B cell (primary cell): ENCODE measurements around the gene SMAD7. TPM values are rescaled to one million over a fixed set of nuclear protein-coding genes. Genes with fewer than 3 reads are reported as not detected.

Experiments used
- ATAC-seq: fragments of 200-7000 bp; cut with Tn5 transposase; one replicate; pipeline ENCODE4 v1.10.0; 2021; ENCODE audit warnings: low read depth, mild to moderate bottlenecking, moderate number of reproducible peaks, moderate library complexity
- CTCF ChIA-PET: fragments of 350-600 bp; sonication (Branson Sonifier 250); formaldehyde crosslinking; loops from one replicate; lab custom pipeline; 2021; ENCODE audit warnings: antibody characterized with exemption, inconsistent platforms; lab: Charles Lee
- POLR2A ChIA-PET: fragments of 350-600 bp; sonication (Branson Sonifier 250); formaldehyde crosslinking; loops from one replicate; lab custom pipeline; 2021; ENCODE audit warnings: antibody characterized with exemption; lab: Charles Lee
- DNase-seq: peaks from one replicate; pipeline ENCODE4 v3.0.0; 2013
- H2AFZ ChIP-seq: 2 replicates; pipeline ENCODE4 v1.6.1; 2012; ENCODE audit warnings: mild to moderate bottlenecking, low read depth, low read length; ENCODE audit not compliant: insufficient read depth, poor library complexity, severe bottlenecking
- H3K27ac ChIP-seq, 2 donors: 1 replicate in 1 of 2; 2 replicates in 1 of 2; pipeline ENCODE4 v1.5.1; 2012 to 2013; ENCODE audit warnings: low read length in 2 of 2, mild to moderate bottlenecking in 2 of 2, moderate library complexity in 1 of 2
- H3K27me3 ChIP-seq, 4 experiments: fragments of 200-600 bp in 1 of 4; sonication (generic) in 1 of 4; replicated peaks in 1 of 4; 1 replicate in 2 of 4; 2 replicates in 2 of 4; pipeline versions ENCODE4 v1.6.1 to v1.7.0; 2013 to 2016; ENCODE audit warnings: low read length in 3 of 4, mild to moderate bottlenecking in 2 of 4, mixed read lengths in 1 of 4, moderate library complexity in 1 of 4; ENCODE audit not compliant: insufficient read depth in 4 of 4, control insufficient read depth in 3 of 4; ENCODE audit errors: control extremely low read depth in 1 of 4
- H3K36me3 ChIP-seq, 2 experiments: replicated peaks in 1 of 2; 1 replicate in 1 of 2; 2 replicates in 1 of 2; pipeline versions ENCODE4 v1.6.1 to v1.7.1; 2013; ENCODE audit warnings: low read length in 1 of 2; ENCODE audit not compliant: insufficient read depth in 2 of 2, control insufficient read depth in 1 of 2; ENCODE audit errors: control extremely low read depth in 1 of 2, extremely low read depth in 1 of 2
- H3K4me1 ChIP-seq, 2 donors: fragments of 200-600 bp in 1 of 2; sonication (generic) in 1 of 2; 1 replicate in 1 of 2; 2 replicates in 1 of 2; pipeline versions ENCODE4 v1.5.1 to v1.6.1; 2013 to 2017; ENCODE audit warnings: low read length in 2 of 2; ENCODE audit not compliant: control insufficient read depth in 2 of 2, insufficient read depth in 2 of 2
- H3K4me2 ChIP-seq: replicated peaks from 2 replicates; pipeline ENCODE3; 2012; ENCODE audit warnings: mild to moderate bottlenecking, low read depth, low read length; ENCODE audit not compliant: poor library complexity, severe bottlenecking
- H3K4me3 ChIP-seq, 5 experiments: fragments of 200-600 bp in 1 of 5; sonication (generic) in 1 of 5; 1 replicate in 3 of 5; 2 replicates in 2 of 5; pipeline versions ENCODE4 v1.5.1 to v1.7.0; 2011 to 2016; ENCODE audit warnings: low read length in 4 of 5, mild to moderate bottlenecking in 4 of 5, low read depth in 2 of 5, control low read depth in 1 of 5, moderate library complexity in 1 of 5; ENCODE audit not compliant: insufficient read depth in 1 of 5; ENCODE audit errors: control extremely low read depth in 1 of 5, extremely low read depth in 1 of 5
- H3K79me2 ChIP-seq: fragments of 200-600 bp; sonication (generic); one replicate; pipeline ENCODE4 v1.6.0; 2016; ENCODE audit warnings: low read length; ENCODE audit not compliant: control insufficient read depth, insufficient read depth
- H3K9ac ChIP-seq: fragments of 200-600 bp; sonication (generic); 2 replicates; pipeline ENCODE4 v1.6.1; 2017; ENCODE audit warnings: mild to moderate bottlenecking, low read length, moderate library complexity
- H3K9me3 ChIP-seq, 3 donors: one replicate each; pipeline versions ENCODE4 v1.6.1 to v1.7.1; 2013; ENCODE audit warnings: low read length in 2 of 3; ENCODE audit not compliant: control insufficient read depth in 2 of 3, insufficient read depth in 1 of 3; ENCODE audit errors: control extremely low read depth in 1 of 3
- H4K20me1 ChIP-seq: 2 replicates; pipeline ENCODE4 v1.6.0; 2012; ENCODE audit warnings: mild to moderate bottlenecking, low read length; ENCODE audit not compliant: insufficient read depth, control insufficient read depth, poor library complexity, severe bottlenecking
- H3K27ac Mint-ChIP-seq: one replicate; pipeline ENCODE4 v1.8.0; 2021; ENCODE audit warnings: mixed read lengths
- H3K27me3 Mint-ChIP-seq: one replicate; pipeline ENCODE4 v1.8.0; 2021; ENCODE audit warnings: mixed read lengths
- H3K4me1 Mint-ChIP-seq: one replicate; pipeline ENCODE4 v1.8.0; 2021; ENCODE audit warnings: mixed read lengths
- H3K4me3 Mint-ChIP-seq: one replicate; pipeline ENCODE4 v1.8.0; 2021; ENCODE audit warnings: mixed read lengths
- H3K9me3 Mint-ChIP-seq: one replicate; pipeline ENCODE4 v1.8.0; 2022; ENCODE audit warnings: mixed read lengths; ENCODE audit not compliant: insufficient read depth
- CTCF ChIP-seq: fragments of 200-600 bp; IDR thresholded peaks from one replicate; pipeline ENCODE4 v1.8.0; 2022; ENCODE audit warnings: antibody characterized with exemption, mild to moderate bottlenecking
- EZH2 ChIP-seq: IDR thresholded peaks from 2 replicates; pipeline ENCODE4 v1.6.1; 2012; ENCODE audit warnings: borderline replicate concordance, low read depth, mild to moderate bottlenecking, moderate library complexity, low read length; ENCODE audit not compliant: insufficient read depth, poor library complexity, severe bottlenecking
- WGBS: methylation state at CpG from one replicate; pipeline ENCODE4 v1.1.5; 2013; ENCODE audit warnings: missing lambda C conversion rate; ENCODE audit not compliant: insufficient coverage; 5-methylcytosine and 5-hydroxymethylcytosine counted together
- intact Hi-C: fragments of 100-400 bp; cut with micrococcal nuclease; formaldehyde crosslinking; loops from one replicate; pipeline ENCODE4 v1.10.0; 2022
- polyA plus RNA-seq: library from polyadenylated mRNA; depleted of rRNA; stranded (reverse); fragments of >200 nt; gene quantifications from 2 replicates; pipeline ENCODE4 v1.2.3, GENCODE V29; 2012
- total RNA-seq, 2 donors: library from RNA; stranded (reverse); fragments of 120-200 nt in 1 of 2; gene quantifications; 1 replicate in 1 of 2; 2 replicates in 1 of 2; pipeline versions ENCODE4 v1.2.3 to v1.2.4, GENCODE V29; 2013 to 2022

The SMAD7 gene
- total and polyA plus RNA-seq, 2 donors (not counting 1 experiment from before 2014, with no cell fraction given): 10.1 to 20.9 TPM

- H3K4me3 ChIP-seq: peak overlapping the region in 2 of 5 experiments; percentile 18 to 20
- peak overlapping the region; percentile 77 for H3K27ac Mint-ChIP-seq
- H3K4me1 Mint-ChIP-seq: peaks cover 73% of the 10 kb centered on the region
- peak overlapping the region; percentile 75 for H3K4me2 ChIP-seq
- peaks cover 62 to 74% of the 10 kb centered on the region in 2 donors for H3K4me1 ChIP-seq
- peaks cover 75% of the 10 kb centered on the region for H3K79me2 ChIP-seq
- H3K9ac ChIP-seq: no peak overlapping the region
- no peak overlapping the region for H3K27ac ChIP-seq
- peak overlapping the region; percentile 25 for H2AFZ ChIP-seq
- CTCF ChIA-PET: interaction anchor here (1.4 kb wide), 1 partner anchor 117 kb away, joined by 3 read pairs; no protein-coding TSS in a partner anchor
- H4K20me1 ChIP-seq: no peaks in the 10 kb centered on the region
- POLR2A ChIA-PET: interaction anchor here (0.7 to 1.3 kb wide), 4 partner anchors 9 to 28 kb away, joined by 3 to 4 read pairs (median 4); no protein-coding TSS in a partner anchor
- DNase-seq: no peak
- no peak for TF ChIP-seq CTCF
- TF ChIP-seq EZH2: no peak
- whole genome bisulfite sequencing: 68% methylated on average over 15 of the region's 17 CpGs
- intact Hi-C loops: no loop called here
- H3K27me3 Mint-ChIP-seq: no peaks in the 10 kb centered on the region
- H3K9me3 Mint-ChIP-seq: no peaks in the 10 kb centered on the region
- peaks cover 0 to 12% of the 10 kb centered on the region in 2 experiments for H3K36me3 ChIP-seq
- no peaks in the 10 kb centered on the region for H3K27me3 ChIP-seq
- H3K4me3 Mint-ChIP-seq: peak overlapping the region; percentile 64
- H3K9me3 ChIP-seq: no peaks in the 10 kb centered on the region
- no peak for ATAC-seq
Observed at GRCh38 chr18:48924630-48925490, 25.9 kb downstream of the SMAD7 start.
